CD14-positive monocyte (primary cell): ENCODE measurements around the gene CMSS1. TPM values are rescaled to one million over a fixed set of nuclear protein-coding genes. Genes with fewer than 3 reads are reported as not detected.

Source experiments
- DNase-seq, 3 donors: peaks; one replicate each; pipeline ENCODE4 v3.0.0-alpha.2; 2011 to 2022
- H2AFZ ChIP-seq: 2 replicates; pipeline ENCODE4 v1.6.0; 2012; ENCODE audit warnings: mild to moderate bottlenecking, low read depth, low read length, inconsistent platforms; ENCODE audit not compliant: insufficient read depth, poor library complexity, severe bottlenecking
- H3K27ac ChIP-seq, 2 donors: 1 replicate in 1 of 2; 2 replicates in 1 of 2; pipeline ENCODE4 v1.5.1; 2012 to 2013; ENCODE audit warnings: low read length in 2 of 2, control low read depth in 1 of 2, inconsistent platforms in 1 of 2, low read depth in 1 of 2, mild to moderate bottlenecking in 1 of 2
- H3K27me3 ChIP-seq, 2 donors: one replicate each; pipeline versions ENCODE4 v1.6.0 to v1.6.1; 2011 to 2013; ENCODE audit warnings: low read length in 2 of 2; ENCODE audit not compliant: control insufficient read depth in 2 of 2, insufficient read depth in 2 of 2
- H3K36me3 ChIP-seq, 2 donors: replicated peaks in 1 of 2; 1 replicate in 1 of 2; 2 replicates in 1 of 2; pipeline versions ENCODE4 v1.5.1 to v1.6.1; 2012 to 2013; ENCODE audit warnings: low read length in 2 of 2, control low read depth in 1 of 2, inconsistent platforms in 1 of 2, mild to moderate bottlenecking in 1 of 2; ENCODE audit not compliant: insufficient read depth in 2 of 2, control insufficient read depth in 1 of 2
- H3K4me1 ChIP-seq, 2 donors: 1 replicate in 1 of 2; 2 replicates in 1 of 2; pipeline versions ENCODE4 v1.5.1 to v1.6.1; 2012 to 2013; ENCODE audit warnings: low read length in 2 of 2, control low read depth in 1 of 2, inconsistent platforms in 1 of 2, mild to moderate bottlenecking in 1 of 2, moderate library complexity in 1 of 2; ENCODE audit not compliant: insufficient read depth in 2 of 2, control insufficient read depth in 1 of 2
- H3K4me2 ChIP-seq: replicated peaks from 2 replicates; pipeline ENCODE3; 2012; ENCODE audit warnings: low read length, moderate library complexity, mild to moderate bottlenecking; ENCODE audit not compliant: poor library complexity, severe bottlenecking; ENCODE audit errors: extremely low read depth
- H3K4me3 ChIP-seq, 3 experiments: fragments of 200-600 bp in 1 of 3; sonication (generic) in 1 of 3; replicated peaks in 1 of 3; 1 replicate in 2 of 3; 2 replicates in 1 of 3; pipeline ENCODE4 v1.5.1; 2011 to 2013; ENCODE audit warnings: low read length in 3 of 3, mild to moderate bottlenecking in 3 of 3, control low read depth in 2 of 3, low read depth in 2 of 3, inconsistent platforms in 1 of 3, moderate library complexity in 1 of 3
- H3K79me2 ChIP-seq: 2 replicates; pipeline ENCODE4 v1.6.0; 2012; ENCODE audit warnings: mild to moderate bottlenecking, control low read depth, inconsistent platforms, low read length, moderate library complexity; ENCODE audit not compliant: insufficient read depth
- H3K9ac ChIP-seq: 2 replicates; pipeline ENCODE4 v1.6.0; 2017; ENCODE audit warnings: low read length, mild to moderate bottlenecking; ENCODE audit not compliant: insufficient read depth, poor library complexity, severe bottlenecking
- H3K9me3 ChIP-seq, 2 donors: replicated peaks in 1 of 2; 1 replicate in 1 of 2; 2 replicates in 1 of 2; pipeline versions ENCODE4 v1.5.1 to v1.6.1; 2012 to 2013; ENCODE audit warnings: low read length in 2 of 2, control low read depth in 1 of 2; ENCODE audit not compliant: control insufficient read depth in 1 of 2, insufficient read depth in 1 of 2
- H4K20me1 ChIP-seq: 2 replicates; pipeline ENCODE4 v1.6.0; 2012; ENCODE audit warnings: mild to moderate bottlenecking, low read length, control low read depth, moderate library complexity; ENCODE audit not compliant: insufficient read depth
- H3K27ac Mint-ChIP-seq, 7 donors: one replicate each; pipeline ENCODE4 v1.8.0; 2020; ENCODE audit warnings: mild to moderate bottlenecking in 7 of 7, mixed read lengths in 7 of 7, moderate library complexity in 6 of 7, inconsistent platforms in 2 of 7
- H3K27me3 Mint-ChIP-seq, 3 donors: one replicate each; pipeline ENCODE4 v1.8.0; 2021 to 2022; ENCODE audit warnings: low read depth in 3 of 3, mild to moderate bottlenecking in 3 of 3, mixed read lengths in 3 of 3, moderate library complexity in 3 of 3, inconsistent platforms in 1 of 3
- H3K36me3 Mint-ChIP-seq, 2 donors: one replicate each; pipeline ENCODE4 v1.8.0; 2020; ENCODE audit warnings: mixed read lengths in 2 of 2, inconsistent platforms in 1 of 2, mild to moderate bottlenecking in 1 of 2
- H3K4me1 Mint-ChIP-seq: one replicate; pipeline ENCODE4 v1.8.0; 2020; ENCODE audit warnings: mild to moderate bottlenecking, mixed read lengths
- H3K4me3 Mint-ChIP-seq, 2 donors: one replicate each; pipeline ENCODE4 v1.8.0; 2020; ENCODE audit warnings: mild to moderate bottlenecking in 2 of 2, mixed read lengths in 2 of 2, moderate library complexity in 1 of 2
- H3K9me3 Mint-ChIP-seq, 7 donors: one replicate each; pipeline ENCODE4 v1.8.0; 2020 to 2022; ENCODE audit warnings: mixed read lengths in 7 of 7, mild to moderate bottlenecking in 6 of 7, moderate library complexity in 6 of 7, inconsistent platforms in 2 of 7
- WGBS: methylation state at CpG from one replicate; pipeline ENCODE4 v1.1.5; 2013; ENCODE audit warnings: missing lambda C conversion rate; ENCODE audit not compliant: insufficient coverage; 5-methylcytosine and 5-hydroxymethylcytosine counted together
- intact Hi-C, 2 donors: fragments of 100-400 bp; cut with micrococcal nuclease; formaldehyde crosslinking; loops; one replicate each; pipeline versions ENCODE4 v1.15.0 to v1.15.1; 2023
- polyA plus RNA-seq, 3 donors: library from polyadenylated mRNA; depleted of rRNA in 1 of 3; unstranded in 2 of 3; stranded (reverse) in 1 of 3; fragments of 300-500 nt in 2 of 3; fragments of >200 nt in 1 of 3; fragmentation: Illumina TruSeq in 2 of 3; gene quantifications; 1 replicate in 2 of 3; 2 replicates in 1 of 3; pipeline ENCODE4 v1.2.3, GENCODE V29; 2012 to 2021
- TF ChIP-seq, protein P1 (sequence below): fragments of 200-600 bp; IDR thresholded peaks from one replicate; pipeline ENCODE4 v1.8.0; 2022; ENCODE audit warnings: antibody characterized with exemption, mild to moderate bottlenecking

The CMSS1 gene
- polyA plus RNA-seq, 3 donors = 1.1 to 3.6 (median 2.2) TPM

DNA sequence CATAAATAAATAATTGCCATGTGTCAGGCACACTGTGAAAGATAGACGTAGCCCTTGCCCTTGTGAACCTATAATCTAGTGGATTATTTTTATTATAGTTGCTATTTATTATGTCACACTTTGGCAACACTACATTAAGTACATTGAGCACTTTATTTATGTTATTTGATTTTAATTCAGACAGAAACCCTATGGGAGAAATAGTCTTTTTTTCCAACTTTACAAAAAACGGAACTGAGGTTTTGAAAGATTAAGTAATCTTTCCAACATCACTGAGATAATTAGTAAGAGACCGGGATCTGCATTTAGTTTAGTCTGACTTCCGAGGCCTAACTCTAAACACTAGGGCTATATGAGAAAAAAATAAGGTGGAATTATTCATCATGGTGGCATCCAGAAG, 299.4 kb downstream of the CMSS1 start:
- WGBS = no CpG with 5 or more reads among the region's 4 CpGs
- H4K20me1 ChIP-seq = no peaks in the 10 kb centered on the region
- TF ChIP-seq, protein P1, sequence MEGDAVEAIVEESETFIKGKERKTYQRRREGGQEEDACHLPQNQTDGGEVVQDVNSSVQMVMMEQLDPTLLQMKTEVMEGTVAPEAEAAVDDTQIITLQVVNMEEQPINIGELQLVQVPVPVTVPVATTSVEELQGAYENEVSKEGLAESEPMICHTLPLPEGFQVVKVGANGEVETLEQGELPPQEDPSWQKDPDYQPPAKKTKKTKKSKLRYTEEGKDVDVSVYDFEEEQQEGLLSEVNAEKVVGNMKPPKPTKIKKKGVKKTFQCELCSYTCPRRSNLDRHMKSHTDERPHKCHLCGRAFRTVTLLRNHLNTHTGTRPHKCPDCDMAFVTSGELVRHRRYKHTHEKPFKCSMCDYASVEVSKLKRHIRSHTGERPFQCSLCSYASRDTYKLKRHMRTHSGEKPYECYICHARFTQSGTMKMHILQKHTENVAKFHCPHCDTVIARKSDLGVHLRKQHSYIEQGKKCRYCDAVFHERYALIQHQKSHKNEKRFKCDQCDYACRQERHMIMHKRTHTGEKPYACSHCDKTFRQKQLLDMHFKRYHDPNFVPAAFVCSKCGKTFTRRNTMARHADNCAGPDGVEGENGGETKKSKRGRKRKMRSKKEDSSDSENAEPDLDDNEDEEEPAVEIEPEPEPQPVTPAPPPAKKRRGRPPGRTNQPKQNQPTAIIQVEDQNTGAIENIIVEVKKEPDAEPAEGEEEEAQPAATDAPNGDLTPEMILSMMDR = no peak
- no peak overlapping the region for H3K4me2 ChIP-seq
- no peaks in the 10 kb centered on the region for H3K9me3 ChIP-seq
- no peaks in the 10 kb centered on the region for H3K27me3 ChIP-seq
- no peak overlapping the region for H3K4me3 ChIP-seq
- no peak overlapping the region for H2AFZ ChIP-seq
- intact Hi-C loops = no loop called here
- peaks cover 0 to 1% (median 0%) of the 10 kb centered on the region in 7 donors for H3K9me3 Mint-ChIP-seq
- H3K4me3 Mint-ChIP-seq = no peak overlapping the region
- peaks cover 4 to 7% of the 10 kb centered on the region in 2 donors for H3K4me1 ChIP-seq
- no peak for DNase-seq
- no peaks in the 10 kb centered on the region for H3K36me3 ChIP-seq
- no peaks in the 10 kb centered on the region for H3K36me3 Mint-ChIP-seq
- H3K27ac ChIP-seq = no peak overlapping the region
- no peak overlapping the region for H3K9ac ChIP-seq
- peaks cover 0 to 3% (median 0%) of the 10 kb centered on the region in 3 donors for H3K27me3 Mint-ChIP-seq
- no peak overlapping the region for H3K27ac Mint-ChIP-seq
- H3K79me2 ChIP-seq = no peaks in the 10 kb centered on the region
- H3K4me1 Mint-ChIP-seq = peaks cover 9% of the 10 kb centered on the region

DNA sequence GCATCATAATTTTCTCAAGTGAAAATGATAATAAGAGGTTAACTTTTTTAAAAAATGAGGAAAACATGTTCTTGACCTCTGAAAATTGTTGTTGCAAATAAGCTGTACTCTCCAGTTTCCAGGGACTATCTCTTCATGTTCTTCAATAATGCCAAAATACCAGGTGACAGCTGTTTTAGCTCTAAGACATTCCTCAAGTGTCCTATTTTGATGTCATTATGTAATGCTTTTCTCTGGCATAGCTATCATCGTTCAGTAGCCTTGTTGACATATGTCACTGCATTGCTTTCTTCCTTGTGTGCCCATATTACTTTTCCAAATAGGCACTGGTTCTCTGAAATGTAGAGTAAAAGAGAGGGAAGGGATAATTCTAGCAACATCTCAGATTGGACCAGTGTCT, 302.4 kb downstream of the CMSS1 start:
- H3K9ac ChIP-seq = no peak overlapping the region
- intact Hi-C loops = no loop called here
- DNase-seq = no peak
- H4K20me1 ChIP-seq = no peaks in the 10 kb centered on the region
- no peaks in the 10 kb centered on the region for H3K36me3 ChIP-seq
- H3K27ac Mint-ChIP-seq = no peak overlapping the region
- no peaks in the 10 kb centered on the region for H3K27me3 ChIP-seq
- TF ChIP-seq, protein P1 = no peak
- no peaks in the 10 kb centered on the region for H3K79me2 ChIP-seq
- H2AFZ ChIP-seq = no peak overlapping the region
- H3K36me3 Mint-ChIP-seq = no peaks in the 10 kb centered on the region
- H3K4me2 ChIP-seq = no peak overlapping the region
- no peak overlapping the region for H3K4me3 ChIP-seq
- H3K4me1 ChIP-seq = no peaks in the 10 kb centered on the region
- no peak overlapping the region for H3K27ac ChIP-seq
- H3K4me3 Mint-ChIP-seq = no peak overlapping the region
- WGBS = no CpG with 5 or more reads among the region's 1 CpG
- no peaks in the 10 kb centered on the region for H3K4me1 Mint-ChIP-seq
- peaks cover 0 to 3% (median 0%) of the 10 kb centered on the region in 3 donors for H3K27me3 Mint-ChIP-seq
- no peaks in the 10 kb centered on the region for H3K9me3 ChIP-seq
- peaks cover 0 to 1% (median 0%) of the 10 kb centered on the region in 7 donors for H3K9me3 Mint-ChIP-seq
